Breast epithelium (tissue), 4 donors: Measurements from ENCODE around the gene LDHB. TPM values are rescaled to one million over a fixed set of nuclear protein-coding genes. Genes with fewer than 3 reads are reported as not detected.
"Not testable (repeated sequence)": the region's sequence is repeated elsewhere in the genome, so short reads cannot be mapped to it uniquely, and the experiment has no call there.

ENCODE experiments used
- DNase-seq, 2 donors: peaks; one replicate each; pipeline ENCODE4 v3.0.0-alpha.2; 2019; ENCODE audit warnings: low spot score in 2 of 2
- H3K27ac ChIP-seq, 2 donors: fragments of 200-600 bp; sonication (generic) in 1 of 2; one replicate each; pipeline ENCODE4 v1.5.1; 2016 to 2019; ENCODE audit warnings: mild to moderate bottlenecking in 1 of 2
- H3K27me3 ChIP-seq, 2 donors: fragments of 200-600 bp; sonication (generic) in 1 of 2; one replicate each; pipeline versions ENCODE4 v1.5.1 to v1.6.0; 2017 to 2019; ENCODE audit warnings: control low read depth in 1 of 2, mild to moderate bottlenecking in 1 of 2
- H3K36me3 ChIP-seq: fragments of 200-600 bp; one replicate; pipeline ENCODE4 v1.5.1; 2019
- H3K4me1 ChIP-seq, 2 donors: fragments of 200-600 bp; sonication (generic); one replicate each; pipeline ENCODE4 v1.5.1; 2016 to 2019; ENCODE audit warnings: control low read depth in 1 of 2
- H3K4me3 ChIP-seq, 3 donors: fragments of 200-600 bp; sonication (generic); 1 replicate in 2 of 3; 2 replicates in 1 of 3; pipeline ENCODE4 v1.5.1; 2016 to 2019; ENCODE audit warnings: mild to moderate bottlenecking in 3 of 3, moderate library complexity in 2 of 3
- H3K9me3 ChIP-seq, 2 donors: fragments of 200-600 bp; sonication (generic) in 1 of 2; one replicate each; pipeline ENCODE4 v1.5.1; 2016 to 2019; ENCODE audit warnings: control low read depth in 1 of 2
- POLR2A ChIP-seq: fragments of 450-650 bp; IDR thresholded peaks from one replicate; pipeline ENCODE4 v1.6.1; 2016; ENCODE audit warnings: antibody characterized with exemption, mild to moderate bottlenecking, moderate library complexity
- POLR2AphosphoS5 ChIP-seq, 3 donors: sonication (generic); formaldehyde crosslinking; IDR thresholded peaks; one replicate each; pipeline ENCODE4 v1.6.1; 2017; ENCODE audit warnings: antibody characterized with exemption in 3 of 3
- intact Hi-C: fragments of 100-400 bp; cut with DNase I; formaldehyde crosslinking; loops from one replicate; pipeline ENCODE4 v1.15.1; 2023; ENCODE audit warnings: low total_unique reads
- total RNA-seq, 3 donors: library from RNA; depleted of rRNA; stranded (reverse); fragments of >200 nt; gene quantifications; one replicate each; pipeline ENCODE4 v1.1.0, GENCODE V29; 2016
- TF ChIP-seq, protein P1 (sequence below), 3 donors: fragments of 450-650 bp; IDR thresholded peaks; one replicate each; pipeline ENCODE4 v1.5.1; 2016 to 2017; ENCODE audit warnings: antibody characterized with exemption in 3 of 3, mild to moderate bottlenecking in 3 of 3, moderate library complexity in 3 of 3

The LDHB gene
- total RNA-seq, 3 donors from 2014 or later, result 235 to 1,093 (median 257) TPM

- Histone ChIP-seq H3K27ac (no peak overlapping the region), H3K9me3 (no peaks in the 10 kb centered on the region), H3K4me3 (no peak overlapping the region), H3K36me3 (no peaks in the 10 kb centered on the region), H3K4me1 (no peaks in the 10 kb centered on the region), H3K27me3 (no peaks in the 10 kb centered on the region)
- intact Hi-C loops, result no loop called here
- no peak for DNase-seq
- TF ChIP-seq POLR2AphosphoS5 (IDR thresholded peaks at IDR 0.05), result no peak
- TF ChIP-seq POLR2A, result no peak
- TF ChIP-seq, protein P1, sequence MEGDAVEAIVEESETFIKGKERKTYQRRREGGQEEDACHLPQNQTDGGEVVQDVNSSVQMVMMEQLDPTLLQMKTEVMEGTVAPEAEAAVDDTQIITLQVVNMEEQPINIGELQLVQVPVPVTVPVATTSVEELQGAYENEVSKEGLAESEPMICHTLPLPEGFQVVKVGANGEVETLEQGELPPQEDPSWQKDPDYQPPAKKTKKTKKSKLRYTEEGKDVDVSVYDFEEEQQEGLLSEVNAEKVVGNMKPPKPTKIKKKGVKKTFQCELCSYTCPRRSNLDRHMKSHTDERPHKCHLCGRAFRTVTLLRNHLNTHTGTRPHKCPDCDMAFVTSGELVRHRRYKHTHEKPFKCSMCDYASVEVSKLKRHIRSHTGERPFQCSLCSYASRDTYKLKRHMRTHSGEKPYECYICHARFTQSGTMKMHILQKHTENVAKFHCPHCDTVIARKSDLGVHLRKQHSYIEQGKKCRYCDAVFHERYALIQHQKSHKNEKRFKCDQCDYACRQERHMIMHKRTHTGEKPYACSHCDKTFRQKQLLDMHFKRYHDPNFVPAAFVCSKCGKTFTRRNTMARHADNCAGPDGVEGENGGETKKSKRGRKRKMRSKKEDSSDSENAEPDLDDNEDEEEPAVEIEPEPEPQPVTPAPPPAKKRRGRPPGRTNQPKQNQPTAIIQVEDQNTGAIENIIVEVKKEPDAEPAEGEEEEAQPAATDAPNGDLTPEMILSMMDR (IDR thresholded peaks at IDR 0.05), result no peak
Observed at GRCh38 chr12:21602774-21603173, 54.9 kb downstream of the LDHB start.

- Histone ChIP-seq H3K4me3 (no peak overlapping the region), H3K36me3 (no peaks in the 10 kb centered on the region), H3K4me1 (no peaks in the 10 kb centered on the region), H3K27ac (no peak overlapping the region), H3K9me3 (no peaks in the 10 kb centered on the region), H3K27me3 (no peaks in the 10 kb centered on the region)
- intact Hi-C loops, result no loop called here
- TF ChIP-seq POLR2A, result no peak
- TF ChIP-seq POLR2AphosphoS5 (IDR thresholded peaks at IDR 0.05), result no peak
- TF ChIP-seq, protein P1 (IDR thresholded peaks at IDR 0.05), result no peak
- no peak for DNase-seq
Observed at GRCh38 chr12:21600196-21600595, 57.4 kb downstream of the LDHB start.

- no peaks in the 10 kb centered on the region for H3K9me3 ChIP-seq
- TF ChIP-seq, protein P1 (IDR thresholded peaks at IDR 0.05), result no peak
- TF ChIP-seq POLR2AphosphoS5 (IDR thresholded peaks at IDR 0.05) (no peak), POLR2A (no peak)
- H3K4me1 ChIP-seq, result no peaks in the 10 kb centered on the region
- no peak overlapping the region for H3K27ac ChIP-seq
- no peak overlapping the region for H3K4me3 ChIP-seq
- no peak for DNase-seq
- H3K36me3 ChIP-seq, result no peaks in the 10 kb centered on the region
- intact Hi-C loops, result no loop called here
- no peaks in the 10 kb centered on the region for H3K27me3 ChIP-seq
Observed at GRCh38 chr12:21599143-21599999, 58.3 kb downstream of the LDHB start.

DNA sequence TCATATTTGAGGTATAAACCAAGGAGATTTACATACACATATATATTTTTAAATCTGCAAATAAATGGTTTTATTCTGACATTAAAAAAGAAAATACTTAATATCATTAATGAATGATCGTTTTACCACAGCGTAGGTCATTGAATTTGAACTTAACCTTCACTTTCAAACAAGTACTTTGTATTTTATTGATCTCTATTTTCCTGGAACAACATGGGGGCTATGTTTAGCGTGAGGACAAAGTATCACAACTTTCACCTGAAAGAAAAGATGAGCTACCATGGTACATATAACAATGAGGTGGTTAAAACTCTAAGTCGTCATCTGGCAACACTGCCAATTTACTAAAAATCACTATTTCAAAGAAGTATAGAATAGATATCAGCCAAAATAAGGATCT, 59.0 kb downstream of the LDHB start:
- H3K27me3 ChIP-seq, result no peaks in the 10 kb centered on the region
- no peak for DNase-seq
- no peaks in the 10 kb centered on the region for H3K36me3 ChIP-seq
- H3K9me3 ChIP-seq, result no peaks in the 10 kb centered on the region
- no peak overlapping the region for H3K4me3 ChIP-seq
- intact Hi-C loops, result no loop called here
- H3K4me1 ChIP-seq, result no peaks in the 10 kb centered on the region
- TF ChIP-seq, protein P1 (IDR thresholded peaks at IDR 0.05), result no peak
- no peak for TF ChIP-seq POLR2A
- TF ChIP-seq POLR2AphosphoS5 (IDR thresholded peaks at IDR 0.05), result no peak
- no peak overlapping the region for H3K27ac ChIP-seq

- H3K9me3 ChIP-seq, H3K4me3 ChIP-seq, intact Hi-C loops, DNase-seq, H3K36me3 ChIP-seq, H3K27me3 ChIP-seq, H3K27ac ChIP-seq, H3K4me1 ChIP-seq: not testable (repeated sequence)
Observed at GRCh38 chr12:21595356-21595755, 62.3 kb downstream of the LDHB start.
